GM23338 (cell line): ENCODE data around the gene SRMS. TPM values are rescaled to one million over a fixed set of nuclear protein-coding genes. Genes with fewer than 3 reads are reported as not detected.

Experiments used
- ATAC-seq: fragments of 200-7000 bp; cut with Tn5 transposase; 3 replicates; pipeline ENCODE4 v1.9.1; 2020
- DNase-seq: peaks from one replicate; pipeline ENCODE4 v3.0.0-alpha.2; 2015; ENCODE audit warnings: low spot score
- H2AFZ ChIP-seq: fragments of 200-600 bp; sonication (generic); 2 replicates; pipeline ENCODE4 v1.8.0; 2016; ENCODE audit warnings: antibody characterized with exemption, mild to moderate bottlenecking, moderate library complexity
- H3F3A ChIP-seq: fragments of 200-600 bp; sonication (generic); replicated peaks from 2 replicates; pipeline ENCODE4 v1.8.0; 2017; ENCODE audit warnings: antibody characterized with exemption, mixed run types, low read depth
- H3K27ac ChIP-seq: fragments of 200-600 bp; sonication (generic); 2 replicates; pipeline ENCODE4 v1.6.1; 2016; ENCODE audit warnings: low read depth
- H3K27me3 ChIP-seq: fragments of 200-600 bp; sonication (generic); 2 replicates; pipeline ENCODE4 v1.8.0; 2016; ENCODE audit warnings: mild to moderate bottlenecking, mixed run types, moderate library complexity; ENCODE audit not compliant: insufficient read depth
- H3K36me3 ChIP-seq: fragments of 200-600 bp; sonication (generic); 2 replicates; pipeline ENCODE4 v1.8.0; 2016; ENCODE audit warnings: mild to moderate bottlenecking; ENCODE audit not compliant: insufficient read depth
- H3K4me1 ChIP-seq: fragments of 200-600 bp; sonication (generic); 2 replicates; pipeline ENCODE4 v1.8.0; 2016; ENCODE audit warnings: mild to moderate bottlenecking, moderate library complexity; ENCODE audit not compliant: insufficient read depth
- H3K4me2 ChIP-seq: fragments of 200-600 bp; sonication (generic); 2 replicates; pipeline ENCODE4 v1.7.1; 2017; ENCODE audit warnings: mixed run types
- H3K4me3 ChIP-seq: fragments of 200-600 bp; sonication (generic); 2 replicates; pipeline ENCODE4 v1.6.1; 2016; ENCODE audit warnings: mixed run types
- H3K79me2 ChIP-seq: fragments of 200-600 bp; sonication (generic); replicated peaks from 2 replicates; pipeline ENCODE4 v1.8.0; 2017; ENCODE audit warnings: mild to moderate bottlenecking; ENCODE audit not compliant: insufficient read depth
- H3K9me2 ChIP-seq: fragments of 200-600 bp; sonication (generic); 2 replicates; pipeline ENCODE4 v1.8.0; 2017; ENCODE audit not compliant: insufficient read depth
- H4K20me1 ChIP-seq: fragments of 200-600 bp; sonication (generic); replicated peaks from 2 replicates; pipeline ENCODE4 v1.8.0; 2017; ENCODE audit warnings: mild to moderate bottlenecking; ENCODE audit not compliant: insufficient read depth
- H3K27ac Mint-ChIP-seq: 2 replicates; pipeline ENCODE4 v1.8.0; 2020; ENCODE audit warnings: inconsistent platforms, mild to moderate bottlenecking, moderate library complexity, mixed read lengths
- H3K27me3 Mint-ChIP-seq: 3 replicates; pipeline ENCODE4 v1.8.0; 2022; ENCODE audit warnings: low read depth, mild to moderate bottlenecking, moderate library complexity, mixed read lengths, inconsistent platforms; ENCODE audit not compliant: insufficient read depth, poor library complexity
- H3K36me3 Mint-ChIP-seq: 3 replicates; pipeline ENCODE4 v1.8.0; 2021; ENCODE audit warnings: low read depth, mild to moderate bottlenecking, inconsistent platforms, moderate library complexity, mixed read lengths
- H3K4me1 Mint-ChIP-seq: 3 replicates; pipeline ENCODE4 v1.8.0; 2020; ENCODE audit warnings: mild to moderate bottlenecking, inconsistent platforms, mixed read lengths
- H3K4me3 Mint-ChIP-seq: 3 replicates; pipeline ENCODE4 v1.8.0; 2021; ENCODE audit warnings: moderate library complexity, mild to moderate bottlenecking, inconsistent platforms, mixed read lengths
- H3K9me3 Mint-ChIP-seq: 3 replicates; pipeline ENCODE4 v1.8.0; 2020; ENCODE audit warnings: moderate library complexity, mild to moderate bottlenecking, inconsistent platforms, mixed read lengths
- CREB1 ChIP-seq: fragments of 250-450 bp; sonication (Bioruptor Pico); IDR thresholded peaks from 2 replicates; pipeline ENCODE4 v1.5.0; 2020; ENCODE audit warnings: low read depth, mild to moderate bottlenecking, moderate library complexity
- CTCF ChIP-seq, 2 experiments: fragments of 200-600 bp in 1 of 2; sonication (generic) in 1 of 2; conservative IDR thresholded peaks; 2 replicates each; pipeline versions ENCODE4 v1.5.1 to v1.6.1; 2016 to 2017; ENCODE audit warnings: antibody characterized with exemption in 2 of 2, low read depth in 2 of 2, mild to moderate bottlenecking in 2 of 2, moderate library complexity in 1 of 2
- ETS1 ChIP-seq: IDR thresholded peaks from 2 replicates; pipeline ENCODE4 v1.6.1; 2016; ENCODE audit warnings: antibody characterized with exemption
- EZH2 ChIP-seq: fragments of 200-600 bp; sonication (generic); IDR thresholded peaks from one replicate; pipeline ENCODE4 v1.8.0; 2017; ENCODE audit warnings: antibody characterized with exemption, mild to moderate bottlenecking, low read depth; ENCODE audit not compliant: unreplicated experiment
- EZH2phosphoT487 ChIP-seq: fragments of 200-600 bp; sonication (generic); IDR thresholded peaks from one replicate; pipeline ENCODE4 v1.8.1; 2018; ENCODE audit warnings: antibody characterized with exemption; ENCODE audit not compliant: unreplicated experiment
- JUNB ChIP-seq: IDR thresholded peaks from one replicate; pipeline ENCODE4 v1.6.1; 2016; ENCODE audit warnings: antibody characterized with exemption; ENCODE audit not compliant: unreplicated experiment
- POLR2AphosphoS5 ChIP-seq: IDR thresholded peaks from 2 replicates; pipeline ENCODE4 v1.6.1; 2016; ENCODE audit warnings: antibody characterized with exemption, low read depth
- REST ChIP-seq: IDR thresholded peaks from one replicate; pipeline ENCODE4 v1.6.1; 2018; ENCODE audit warnings: antibody characterized with exemption; ENCODE audit not compliant: unreplicated experiment
- STAT1 ChIP-seq: IDR thresholded peaks from one replicate; pipeline ENCODE4 v1.6.1; 2016; ENCODE audit warnings: antibody characterized with exemption; ENCODE audit not compliant: unreplicated experiment
- ZNF114 ChIP-seq: fragments of 250-450 bp; sonication (Bioruptor Pico); IDR thresholded peaks from 2 replicates; pipeline ENCODE4 v1.5.0; 2020; ENCODE audit warnings: mild to moderate bottlenecking, moderate library complexity
- ZNF331 ChIP-seq: fragments of 250-450 bp; sonication (Bioruptor Pico); IDR thresholded peaks from 2 replicates; pipeline ENCODE4 v1.5.0; 2020; ENCODE audit warnings: low read depth, mild to moderate bottlenecking, moderate library complexity
- ZNF462 ChIP-seq: fragments of 250-450 bp; sonication (Bioruptor Pico); IDR thresholded peaks from 2 replicates; pipeline ENCODE4 v1.5.0; 2020; ENCODE audit warnings: mild to moderate bottlenecking, moderate library complexity
- polyA plus RNA-seq: library from polyadenylated mRNA; unstranded; fragments of >200 nt; fragmentation: Nextera tagmentation; extraction: Ambion mirVana; gene quantifications from 2 replicates; pipeline ENCODE4 v1.2.1, GENCODE V29; 2016
- total RNA-seq: library from RNA; depleted of rRNA; stranded (reverse); fragments of >200 nt; shearing (Covaris generic); gene quantifications from 2 replicates; pipeline ENCODE4 v1.2.3, GENCODE V29; 2014

The SRMS gene
- total and polyA plus RNA-seq, 2 experiments from 2014 or later, result 0.23 to 0.59 TPM

- TF ChIP-seq POLR2AphosphoS5, result no peak
- no peak for TF ChIP-seq EZH2phosphoT487
- TF ChIP-seq EZH2, result no peak
- TF ChIP-seq ZNF331 (CRISPR knock-in tag), result no peak
- TF ChIP-seq ZNF114 (CRISPR knock-in tag), result no peak
- TF ChIP-seq CREB1 (CRISPR knock-in tag), result no peak
- TF ChIP-seq REST, result no peak
- no peak for TF ChIP-seq JUNB
These were observed 46.6 kb upstream of the SRMS start (continued) for GRCh38 chr20:63594043-63594561.

GRCh38 chr20:63592661-63593060 is 45.1 kb upstream of the SRMS start:
- Mint-ChIP-seq H3K9me3 (no peaks in the 10 kb centered on the region), H3K4me3 (no peak overlapping the region), H3K4me1 (no peaks in the 10 kb centered on the region), H3K27ac (no peak overlapping the region), H3K36me3 (peaks cover 18% of the 10 kb centered on the region), H3K27me3 (peaks cover 3% of the 10 kb centered on the region)
- Histone ChIP-seq H3K4me1 (no peaks in the 10 kb centered on the region), H4K20me1 (no peaks in the 10 kb centered on the region), H3F3A (0 out of 2 replicates have a peak, but pooled peaks cover 2% of the 10 kb centered on the region), H3K27ac (0 out of 2 replicates have a peak overlapping the region, but pooled peaks have one; percentile 45), H3K4me2 (no peak overlapping the region), H3K9me2 (no peaks in the 10 kb centered on the region), H3K4me3 (no peak overlapping the region), H3K79me2 (no peaks in the 10 kb centered on the region), H3K36me3 (no peaks in the 10 kb centered on the region), H2AFZ (no peak overlapping the region), H3K27me3 (no peaks in the 10 kb centered on the region)
- no peak for DNase-seq
- no peak for ATAC-seq
- TF ChIP-seq CTCF (conservative IDR thresholded peaks at IDR 0.05; ENCODE audit: low read depth in 2 of 2) (no peak), ETS1 (no peak), ZNF462 (no peak), EZH2 (no peak), JUNB (no peak), ZNF114 (CRISPR knock-in tag) (no peak), STAT1 (no peak), CREB1 (CRISPR knock-in tag) (no peak), POLR2AphosphoS5 (no peak), EZH2phosphoT487 (no peak)
